ENCODE results near the gene PTPRT.
"Not testable (repeated sequence)": the region's sequence is repeated elsewhere in the genome, so short reads cannot be mapped to it uniquely, and the experiment has no call there.

Gene PTPRT

GRCh38 chr20:42258564-42259302, 931.0 kb downstream of the PTPRT start:
- no peak for DNase-seq

DNA sequence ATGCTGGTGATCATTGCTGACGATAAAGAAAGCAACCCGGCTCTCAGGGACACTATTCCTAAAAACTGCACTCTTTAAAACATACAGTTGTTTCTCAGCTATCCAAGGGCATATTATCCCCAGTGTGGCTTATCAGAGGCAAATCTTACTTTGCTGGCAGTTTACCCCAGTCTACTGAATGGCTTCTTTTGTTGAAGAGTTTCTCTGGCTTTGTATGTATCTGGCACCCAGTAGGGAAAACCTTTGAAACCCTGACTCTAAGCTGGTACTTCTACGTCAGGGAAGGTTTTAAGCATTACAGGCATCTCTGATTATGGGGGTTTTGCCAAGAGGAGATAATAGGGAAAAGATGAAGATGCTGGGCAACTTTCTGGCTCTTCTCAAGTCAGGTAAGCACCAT, 933.9 kb downstream of the PTPRT start:
- no peak for DNase-seq

GRCh38 chr20:42254673-42255072, 935.0 kb downstream of the PTPRT start:
- DNase-seq: no peak

- no peak for DNase-seq
Measured at GRCh38 chr20:42252116-42252515, 937.6 kb downstream of the PTPRT start.

- no peak for DNase-seq
Measured at GRCh38 chr20:42218621-42219374, 970.9 kb downstream of the PTPRT start.

- DNase-seq: no peak
Measured at GRCh38 chr20:42214074-42214473, 975.6 kb downstream of the PTPRT start.

DNA sequence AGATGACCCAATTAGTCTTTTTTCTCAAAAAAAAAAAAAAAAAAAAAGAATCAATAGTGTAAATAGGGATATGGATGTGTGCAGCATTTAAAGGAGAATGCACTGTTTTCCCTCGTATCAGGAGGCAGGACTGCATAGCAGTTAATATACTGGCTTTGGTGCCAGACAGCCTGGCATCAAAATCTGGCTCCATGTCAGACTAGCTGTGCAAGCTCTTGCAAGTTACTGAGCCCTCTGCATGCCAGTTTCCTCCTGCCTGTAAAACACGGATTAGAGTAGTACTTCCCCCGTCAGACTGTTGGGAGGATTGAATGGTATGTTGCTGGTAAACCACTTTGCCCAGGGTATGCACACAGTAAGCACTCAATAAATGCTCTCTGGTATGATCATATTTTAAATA, 977.3 kb downstream of the PTPRT start:
- DNase-seq: no peak

GRCh38 chr20:42206557-42206956, 983.1 kb downstream of the PTPRT start:
- not testable (repeated sequence) for DNase-seq

DNA sequence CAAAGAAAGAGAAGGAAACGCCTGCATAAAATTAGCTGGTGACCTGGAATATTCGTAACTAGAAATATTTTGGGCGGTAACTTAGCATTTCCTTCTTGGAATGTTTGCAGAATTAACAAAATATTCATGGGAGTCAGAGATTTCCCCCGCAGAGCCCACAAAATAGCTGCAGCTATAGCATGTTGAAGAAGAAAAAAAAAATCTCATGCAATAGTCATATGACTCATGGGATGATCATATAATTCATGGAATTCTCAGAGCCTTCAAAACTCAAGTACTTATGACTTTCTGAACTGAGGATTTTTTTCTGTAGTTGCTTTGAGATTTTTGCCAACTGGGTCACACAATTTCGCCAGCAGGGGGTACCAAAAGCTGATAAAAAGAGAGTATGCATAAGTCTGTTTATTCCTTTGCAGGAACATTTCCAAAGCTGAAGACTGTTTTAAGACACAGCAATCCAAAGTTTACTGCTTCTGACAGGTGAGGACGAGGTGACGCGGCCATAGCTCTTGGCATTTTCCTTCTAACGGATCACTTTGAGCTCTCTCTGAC, 985.5 kb downstream of the PTPRT start:
- DNase-seq: no peak

- DNase-seq: no peak
Measured at GRCh38 chr20:42197599-42197998, 992.1 kb downstream of the PTPRT start.

DNA sequence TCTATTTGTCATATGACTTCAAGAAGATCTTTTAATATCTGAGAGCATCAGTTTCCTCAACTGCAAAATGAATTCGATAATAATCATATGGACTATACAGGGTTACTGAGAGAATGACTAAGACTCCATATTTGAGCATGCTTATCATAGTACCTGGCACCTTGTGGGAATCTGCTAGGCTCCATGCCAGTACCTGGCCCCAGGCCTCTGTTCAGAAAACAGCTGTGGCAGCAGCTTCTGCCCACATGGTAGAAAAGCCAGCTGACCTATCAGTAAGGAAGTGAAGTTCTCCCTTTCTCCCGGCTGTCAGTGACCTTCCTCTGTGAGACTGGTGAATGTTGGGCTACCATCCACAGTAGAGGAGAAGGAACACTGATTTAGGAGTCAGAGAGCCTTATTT, 996.6 kb downstream of the PTPRT start:
- DNase-seq: no peak

DNA sequence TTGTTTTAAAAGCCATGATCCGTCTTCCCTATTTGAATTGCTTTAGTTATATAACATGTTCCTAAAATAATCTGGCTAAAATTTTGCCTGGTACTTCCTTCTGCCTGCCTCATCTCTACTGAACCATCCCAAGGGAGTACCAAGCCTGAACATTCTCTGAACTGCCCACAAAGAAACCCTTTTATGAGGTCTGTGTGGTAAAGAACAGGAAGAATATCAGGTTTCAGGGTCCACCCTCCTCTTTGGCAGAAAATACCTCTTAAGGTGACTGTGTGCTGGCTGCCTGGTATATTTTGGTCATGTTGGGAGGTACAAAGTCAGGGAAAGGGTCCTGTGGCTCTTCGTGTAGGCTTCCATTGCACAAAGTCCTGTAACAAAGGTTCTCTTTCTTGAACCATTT, 997.4 kb downstream of the PTPRT start:
- peak; percentile 18 for DNase-seq

DNA sequence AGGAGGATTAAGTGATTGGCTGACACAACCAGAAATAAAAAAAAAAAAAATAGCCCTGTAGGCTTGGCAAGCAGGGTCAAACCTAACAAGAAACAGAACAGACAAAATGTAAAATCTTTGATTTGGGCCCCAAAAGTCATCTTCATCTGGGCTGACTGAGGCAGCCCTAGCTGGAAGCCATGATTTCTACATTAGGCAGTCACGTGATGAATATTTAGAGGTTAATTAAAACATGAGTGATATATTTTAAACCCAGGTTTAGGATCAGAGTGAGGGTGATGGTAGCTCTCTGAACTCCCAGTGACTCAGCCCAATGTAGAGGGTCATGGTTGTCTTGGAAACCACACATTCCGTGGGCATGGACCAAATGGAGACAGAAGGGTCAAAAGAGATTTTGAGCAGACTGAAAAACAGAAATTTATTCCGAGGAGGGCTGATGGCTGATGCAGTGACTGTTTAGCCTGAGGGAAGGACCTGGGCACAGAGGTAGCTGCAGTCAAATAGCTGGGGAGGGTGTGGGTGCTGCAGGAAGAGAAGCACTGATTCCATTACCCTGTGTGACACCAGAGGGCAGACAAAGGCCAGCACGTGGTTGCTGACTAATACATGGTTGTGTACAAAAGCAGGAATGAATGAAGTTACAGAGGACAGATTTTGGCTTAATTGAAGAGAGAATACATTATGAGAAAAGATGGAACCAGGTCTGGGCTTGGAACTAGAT, 998.4 kb downstream of the PTPRT start:
- DNase-seq: no peak

- no peak for DNase-seq
Measured at GRCh38 chr20:42190084-42190483, 999.6 kb downstream of the PTPRT start.

DNA sequence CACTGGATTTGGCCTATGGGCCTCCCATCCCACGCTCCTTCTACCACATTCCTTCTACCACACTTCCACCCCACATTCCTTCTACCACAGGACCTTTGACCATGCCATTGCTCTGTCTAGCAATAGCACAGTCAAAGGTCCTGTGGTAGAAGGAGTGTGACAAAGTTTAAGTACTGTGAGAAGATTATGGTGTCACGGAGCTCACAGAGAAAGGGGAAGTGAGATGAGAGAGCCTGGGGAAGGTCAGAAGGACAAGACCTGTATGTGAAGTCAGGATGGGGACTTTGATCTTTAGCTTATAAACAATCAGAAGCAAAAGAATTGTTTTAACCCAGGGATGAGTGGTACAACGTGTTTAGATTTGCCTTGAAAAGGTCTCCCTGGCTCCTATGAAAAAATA, 1003.4 kb downstream of the PTPRT start:
- no peak for DNase-seq

DNA sequence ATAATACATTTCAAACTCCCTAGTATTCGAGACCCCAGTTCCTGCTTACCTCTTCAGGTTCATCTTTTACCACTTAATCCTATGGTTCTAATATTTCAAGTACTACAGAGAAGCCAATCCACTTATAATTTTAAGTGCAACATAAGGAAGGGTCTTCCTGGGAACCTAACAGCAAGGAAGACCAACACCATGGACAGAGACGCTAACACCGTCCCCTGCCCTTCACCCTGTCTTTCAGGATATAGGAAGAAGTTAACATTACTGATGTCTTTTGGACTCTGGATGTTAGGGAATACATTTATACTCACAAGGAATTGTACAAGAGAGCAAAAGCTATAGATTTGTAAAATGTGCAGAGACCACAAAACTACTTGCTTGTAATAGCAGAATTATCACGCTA, 1006.6 kb downstream of the PTPRT start:
- no peak for DNase-seq

DNA sequence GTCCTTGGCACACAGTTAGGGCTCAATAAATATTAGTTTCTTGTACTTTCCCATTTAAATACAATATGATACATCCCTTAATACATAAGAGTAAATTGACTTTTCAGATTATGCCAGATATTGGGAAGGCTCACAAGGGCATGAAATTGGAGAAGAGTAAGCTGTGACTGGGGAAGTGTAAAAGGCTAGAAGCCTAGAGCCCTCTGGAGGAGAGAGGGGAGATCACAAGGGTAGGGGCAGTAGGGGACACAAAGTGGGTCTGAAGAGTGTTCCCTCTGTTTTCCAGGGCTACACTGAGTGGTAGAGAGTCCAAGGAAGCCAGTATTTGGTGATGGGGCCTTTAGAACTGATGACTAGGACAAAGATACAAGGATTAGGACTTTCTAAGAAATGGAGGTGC, 1008.6 kb downstream of the PTPRT start:
- DNase-seq: peak; percentile 10

GRCh38 chr20:42179768-42180167, 1009.9 kb downstream of the PTPRT start:
- DNase-seq: no peak

GRCh38 chr20:42173440-42173839, 1016.3 kb downstream of the PTPRT start:
- no peak for DNase-seq

DNA sequence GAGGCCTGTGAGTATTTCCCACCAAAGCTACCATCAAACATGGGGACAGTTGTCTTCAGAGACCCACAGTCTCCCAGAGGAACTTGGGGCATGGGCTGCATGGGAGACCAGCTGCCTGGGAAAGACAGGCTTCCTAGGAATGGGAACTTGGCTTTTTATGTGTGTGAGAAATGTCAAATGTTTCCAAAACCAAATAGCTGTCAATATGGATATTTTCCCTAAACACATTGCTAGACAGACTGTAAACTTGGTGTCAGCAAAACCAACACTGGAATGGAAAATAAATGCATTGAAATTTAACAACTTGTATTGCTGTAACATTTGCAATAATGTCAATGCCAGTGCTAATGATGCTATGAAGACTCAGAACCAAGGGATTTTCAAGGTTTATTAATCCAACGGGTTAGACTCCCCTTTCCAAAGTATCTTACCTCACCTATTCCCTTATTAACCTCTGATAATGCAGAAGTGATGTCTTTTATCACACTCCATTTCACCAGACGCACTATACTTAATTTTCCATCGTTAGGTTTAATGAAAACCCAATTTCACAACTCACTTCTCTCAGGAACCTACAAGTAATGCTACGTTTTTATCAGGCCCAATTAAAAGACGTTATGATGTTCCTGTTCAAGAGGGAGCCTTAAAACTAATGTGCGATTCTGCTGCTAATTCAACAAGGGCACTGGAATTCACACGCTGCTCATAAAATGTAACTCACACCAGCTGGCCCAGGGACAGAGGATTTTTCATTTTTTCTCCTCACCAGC, 1025.4 kb downstream of the PTPRT start:
- no peak for DNase-seq

DNA sequence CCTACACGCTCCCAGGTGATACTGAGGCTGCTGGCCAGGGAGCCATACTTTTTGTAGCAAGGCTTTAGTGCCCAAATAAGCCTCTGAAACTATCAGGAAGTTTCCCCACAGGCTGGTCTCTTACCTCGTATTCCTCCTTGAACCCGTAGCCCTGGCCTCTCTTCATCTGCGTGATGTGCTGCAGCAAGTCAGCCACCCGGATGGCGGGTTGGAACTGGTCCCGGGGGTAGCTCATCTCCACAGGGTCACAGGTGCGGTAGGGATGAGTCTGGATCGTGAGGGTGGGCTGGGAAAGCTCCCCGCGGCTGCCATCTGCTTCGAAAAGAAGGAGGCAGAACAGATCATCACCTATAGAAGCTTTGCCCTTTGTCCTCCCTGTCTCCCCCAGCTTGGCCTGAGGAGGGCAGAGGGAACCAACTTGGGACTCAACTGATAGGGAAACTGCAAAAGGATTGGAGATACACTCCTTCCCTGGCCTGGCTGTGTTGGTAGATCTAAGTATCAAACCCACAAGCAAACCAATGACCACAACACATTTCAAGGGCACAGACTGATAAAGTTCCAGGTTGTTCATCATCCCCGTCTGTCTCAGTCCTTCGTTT, 1028.4 kb downstream of the PTPRT start:
- DNase-seq: no peak

DNA sequence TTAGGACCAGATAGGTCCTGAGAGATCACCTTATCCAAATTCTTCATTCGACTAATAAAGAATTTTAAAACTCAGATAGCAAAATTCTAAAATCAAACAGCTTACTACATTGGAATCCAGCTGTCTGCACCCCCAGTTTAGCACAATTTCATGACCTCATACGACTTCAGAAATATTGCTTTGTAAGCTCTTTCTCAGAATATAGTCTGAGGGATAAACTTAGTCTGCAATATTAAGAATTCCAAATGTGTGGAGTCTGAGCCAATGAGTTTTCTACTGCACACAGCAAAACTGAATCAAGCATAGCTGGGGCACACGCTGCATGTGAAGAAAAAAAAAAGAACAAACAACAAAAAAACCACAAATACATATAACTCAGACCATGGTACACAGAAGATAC, 1029.9 kb downstream of the PTPRT start:
- DNase-seq: no peak
